Measurements from ENCODE around the gene DYNLT4. TPM values are rescaled to one million over a fixed set of nuclear protein-coding genes. Genes with fewer than 3 reads are reported as not detected.

DYNLT4 gene, protein sequence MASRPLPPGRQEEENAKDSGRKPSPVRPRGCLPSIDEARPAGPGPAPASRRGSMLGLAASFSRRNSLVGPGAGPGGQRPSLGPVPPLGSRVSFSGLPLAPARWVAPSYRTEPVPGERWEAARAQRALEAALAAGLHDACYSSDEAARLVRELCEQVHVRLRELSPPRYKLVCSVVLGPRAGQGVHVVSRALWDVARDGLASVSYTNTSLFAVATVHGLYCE
- total RNA-seq (1 to 10 TPM in 3 of 10 donors, under 1 TPM in 5, not detected in 2; 0.51 to 2.0 (median 0.71) TPM), polyA plus RNA-seq (1 to 10 TPM in 1 of 2 donors, under 1 TPM in 1; 0.59 to 1.8 TPM)
- long read RNA-seq, donor 1 = 0 reads
- long read RNA-seq, donor 2 = 0 reads
- long read RNA-seq, donor 3 = 0 reads

DNA sequence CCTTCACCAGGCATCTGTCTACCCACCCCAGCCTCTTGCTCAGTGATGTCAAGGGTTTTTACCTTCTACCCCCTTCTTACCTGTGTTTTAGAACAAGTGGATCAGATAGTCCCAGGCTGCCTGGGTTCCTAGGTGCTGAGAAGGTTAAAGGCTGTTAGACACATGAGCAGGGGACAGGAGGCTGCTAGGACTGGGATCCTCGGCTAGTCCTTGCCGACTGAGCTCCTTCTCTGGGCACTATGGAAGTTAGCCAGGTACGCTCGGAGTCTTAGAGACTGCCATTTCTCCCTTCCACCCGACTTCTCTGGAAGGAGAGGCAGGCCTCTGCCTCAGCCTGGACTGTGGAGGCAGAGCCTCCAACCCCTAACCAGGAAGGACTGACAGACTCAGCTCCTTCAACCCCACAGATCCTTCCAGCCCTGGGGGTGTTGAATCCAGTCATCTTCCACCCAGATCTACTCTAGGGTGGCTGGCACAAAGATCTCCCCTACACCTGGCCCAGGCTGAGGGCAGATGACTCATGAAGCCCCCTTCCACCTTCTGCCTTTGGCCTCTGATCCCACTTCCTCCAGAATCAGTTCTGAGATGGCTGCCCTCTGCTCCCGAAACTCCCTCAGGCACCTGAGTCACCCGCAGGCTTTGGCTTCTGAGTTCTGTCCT, at the start of gene DYNLT4:
Gene DYNLT4 (minus strand): TSS at position 648 of the 660 bp plus-strand sequence. CDS start 683 bp downstream, outside the sequence.
- no peaks in the 10 kb centered on the region for H3K9me3 ChIP-seq
- H3K4me1 ChIP-seq = peaks cover 61 to 99% (median 92%) of the 10 kb centered on the region in 9 donors
- no peaks in the 10 kb centered on the region for H3K27me3 ChIP-seq
- 41 to 47% methylated on average over 7 of the region's 7 CpGs for WGBS, 2 donors
- intact Hi-C loops (cut with DNase I) = no loop called here
- TF ChIP-seq CTCF (IDR thresholded peaks at IDR 0.05) = no peak
- ATAC-seq (no peak), DNase-seq (no peak)
- H3K36me3 ChIP-seq = peaks cover 0 to 48% (median 23%) of the 10 kb centered on the region in 9 donors
- peak within 1 kb of the TSS in 9 of 10 donors; percentile 4 to 56 (median 47) for H3K4me3 ChIP-seq
- peak within 1 kb of the TSS; percentile 92 to 100 (median 99) for H3K27ac ChIP-seq

- peaks cover 0 to 52% (median 7%) of the 10 kb centered on the region in 9 donors for H3K36me3 ChIP-seq
Measured at GRCh38 chr1:44855742-44856141, 48.6 kb upstream of the DYNLT4 start.

DNA sequence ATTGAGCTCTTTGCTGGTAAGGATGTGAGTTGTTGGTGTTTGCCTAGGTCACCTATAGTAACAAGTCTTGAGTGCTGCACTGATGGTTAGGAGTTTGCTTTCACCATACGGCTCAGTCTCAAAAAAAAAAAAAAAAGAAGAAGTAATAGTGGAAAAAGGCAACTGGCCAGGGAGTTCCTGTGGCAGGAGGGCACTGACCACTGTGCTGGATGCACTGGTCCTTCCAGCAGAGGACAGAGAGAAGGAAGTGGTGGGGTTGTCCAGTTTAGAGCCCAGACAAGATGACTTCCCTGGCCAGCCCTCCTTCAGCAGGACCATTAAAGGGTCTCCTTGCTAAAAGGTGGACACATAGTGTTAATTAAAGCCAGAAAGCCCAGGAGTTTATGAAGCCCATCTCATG, 47.8 kb upstream of the DYNLT4 start:
- H3K27me3 ChIP-seq = no peaks in the 10 kb centered on the region
- H3K4me1 ChIP-seq = peaks cover 0 to 3% (median 0%) of the 10 kb centered on the region in 9 donors
- H3K27ac ChIP-seq = no peak overlapping the region
- no peak for TF ChIP-seq CTCF (IDR thresholded peaks at IDR 0.05)
- H3K4me3 ChIP-seq = no peak overlapping the region
- H3K36me3 ChIP-seq = peaks cover 0 to 60% (median 7%) of the 10 kb centered on the region in 9 donors
- no peaks in the 10 kb centered on the region for H3K9me3 ChIP-seq
- WGBS, 2 donors = 78 to 93% methylated on average over 1 of the region's 1 CpG
- DNase-seq = no peak
- intact Hi-C loops (cut with DNase I) = no loop called here
- peak in 1 of 8 donors; percentile 42 for ATAC-seq

More at GRCh38 chr1:44855742-44856141, 48.6 kb upstream of the DYNLT4 start:
- no peak for ATAC-seq
- DNase-seq = no peak
- Histone ChIP-seq H3K27me3 (no peaks in the 10 kb centered on the region), H3K9me3 (no peaks in the 10 kb centered on the region), H3K4me3 (no peak overlapping the region), H3K27ac (no peak overlapping the region), H3K4me1 (peaks cover 0 to 10% (median 5%) of the 10 kb centered on the region in 9 donors)
- WGBS, 2 donors = 78 to 84% methylated on average over 7 of the region's 7 CpGs
- TF ChIP-seq CTCF (IDR thresholded peaks at IDR 0.05) = no peak
- intact Hi-C loops (cut with DNase I) = no loop called here

- DNase-seq (no peak), ATAC-seq (no peak)
- WGBS, 2 donors = 96 to 99% methylated on average over 6 of the region's 6 CpGs
- intact Hi-C loops (cut with DNase I) = no loop called here
- TF ChIP-seq CTCF (IDR thresholded peaks at IDR 0.05) = no peak
- Histone ChIP-seq H3K4me1 (peaks cover 0 to 17% (median 9%) of the 10 kb centered on the region in 9 donors), H3K9me3 (no peaks in the 10 kb centered on the region), H3K36me3 (peaks cover 0 to 63% (median 7%) of the 10 kb centered on the region in 9 donors), H3K27me3 (no peaks in the 10 kb centered on the region), H3K4me3 (no peak overlapping the region), H3K27ac (no peak overlapping the region)
Measured at GRCh38 chr1:44853201-44853600, 46.0 kb upstream of the DYNLT4 start.

Data from heart right ventricle (tissue), 16 donors.